Testis (tissue), 3 donors: ENCODE results near the gene MOK. TPM values are rescaled to one million over a fixed set of nuclear protein-coding genes. Genes with fewer than 3 reads are reported as not detected.
"Not testable (repeated sequence)": the region's sequence is repeated elsewhere in the genome, so short reads cannot be mapped to it uniquely, and the experiment has no call there.

Experiments used
- DNase-seq: peaks from one replicate; pipeline ENCODE4 v3.0.0-alpha.2; 2019
- H3K27ac ChIP-seq, 2 donors: fragments of 200-600 bp; sonication (generic); one replicate each; pipeline ENCODE4 v1.5.1; 2019
- H3K27me3 ChIP-seq: fragments of 200-600 bp; sonication (generic); one replicate; pipeline ENCODE4 v1.5.1; 2019
- H3K36me3 ChIP-seq: fragments of 200-600 bp; sonication (generic); one replicate; pipeline ENCODE4 v1.5.1; 2017; ENCODE audit warnings: low read depth; ENCODE audit errors: missing control alignments
- H3K4me1 ChIP-seq: fragments of 200-600 bp; sonication (generic); one replicate; pipeline ENCODE4 v1.5.1; 2019
- H3K4me3 ChIP-seq, 2 donors: fragments of 200-600 bp; sonication (generic); one replicate each; pipeline ENCODE4 v1.5.1; 2017 to 2019
- H3K9me3 ChIP-seq: fragments of 200-600 bp; sonication (generic); one replicate; pipeline ENCODE4 v1.5.1; 2017
- POLR2A ChIP-seq: fragments of 450-650 bp; IDR thresholded peaks from one replicate; pipeline ENCODE4 v1.6.1; 2017; ENCODE audit warnings: antibody characterized with exemption, mild to moderate bottlenecking, moderate library complexity
- WGBS, 2 donors: methylation state at CpG; one replicate each; pipeline ENCODE4 v1.1.5; 2018; 5-methylcytosine and 5-hydroxymethylcytosine counted together
- intact Hi-C: fragments of 100-400 bp; cut with DNase I; formaldehyde crosslinking; loops from one replicate; pipeline ENCODE4 v1.15.1; 2023; ENCODE audit warnings: low total_unique reads
- polyA plus RNA-seq: library from polyadenylated mRNA; stranded (reverse); fragments of 350-450 nt; fragmentation: Illumina TruSeq; extraction: RNeasy Lipid Tissue Mini Kit (QIAGEN cat#74804); gene quantifications from one replicate; pipeline ENCODE4 v1.2.3, GENCODE V29; 2014; ENCODE audit warnings: low read depth, low replicate concordance; ENCODE audit not compliant: insufficient read depth
- total RNA-seq, 2 donors: library from RNA; depleted of rRNA; stranded (reverse); fragments of >200 nt; gene quantifications; one replicate each; pipeline ENCODE4 v1.2.3, GENCODE V29; 2016
- TF ChIP-seq, protein P1 (sequence below), 3 experiments: fragments of 450-650 bp in 2 of 3; fragments of 200-600 bp in 1 of 3; sonication (generic) in 1 of 3; IDR thresholded peaks; one replicate each; pipeline ENCODE4 v1.5.1; 2016 to 2019; ENCODE audit warnings: antibody characterized with exemption in 3 of 3, mild to moderate bottlenecking in 2 of 3, moderate library complexity in 1 of 3

MOK gene
- total and polyA plus RNA-seq, 3 donors from 2014 or later: 157 to 188 (median 171) TPM

DNA sequence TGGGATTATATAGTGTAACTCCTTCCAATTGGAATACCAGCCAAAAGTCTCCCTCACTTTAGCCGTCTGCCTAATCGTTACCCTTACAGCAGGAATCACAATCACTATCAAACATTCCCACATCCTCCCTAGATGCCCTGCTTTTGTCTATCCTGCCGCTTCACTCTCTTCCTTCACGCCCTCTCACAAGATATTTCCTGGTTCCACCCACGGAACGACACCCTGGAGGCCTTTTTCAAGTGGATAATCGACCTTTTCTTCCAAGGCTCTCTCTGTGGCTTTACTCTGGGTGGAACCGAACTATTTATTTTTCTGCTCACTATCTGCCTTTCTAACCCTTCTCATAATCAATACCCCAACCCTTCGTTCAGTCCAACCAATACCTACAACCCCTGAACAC, 58.9 kb downstream of the MOK start:
- intact Hi-C loops: no loop called here
- TF ChIP-seq, protein P1, sequence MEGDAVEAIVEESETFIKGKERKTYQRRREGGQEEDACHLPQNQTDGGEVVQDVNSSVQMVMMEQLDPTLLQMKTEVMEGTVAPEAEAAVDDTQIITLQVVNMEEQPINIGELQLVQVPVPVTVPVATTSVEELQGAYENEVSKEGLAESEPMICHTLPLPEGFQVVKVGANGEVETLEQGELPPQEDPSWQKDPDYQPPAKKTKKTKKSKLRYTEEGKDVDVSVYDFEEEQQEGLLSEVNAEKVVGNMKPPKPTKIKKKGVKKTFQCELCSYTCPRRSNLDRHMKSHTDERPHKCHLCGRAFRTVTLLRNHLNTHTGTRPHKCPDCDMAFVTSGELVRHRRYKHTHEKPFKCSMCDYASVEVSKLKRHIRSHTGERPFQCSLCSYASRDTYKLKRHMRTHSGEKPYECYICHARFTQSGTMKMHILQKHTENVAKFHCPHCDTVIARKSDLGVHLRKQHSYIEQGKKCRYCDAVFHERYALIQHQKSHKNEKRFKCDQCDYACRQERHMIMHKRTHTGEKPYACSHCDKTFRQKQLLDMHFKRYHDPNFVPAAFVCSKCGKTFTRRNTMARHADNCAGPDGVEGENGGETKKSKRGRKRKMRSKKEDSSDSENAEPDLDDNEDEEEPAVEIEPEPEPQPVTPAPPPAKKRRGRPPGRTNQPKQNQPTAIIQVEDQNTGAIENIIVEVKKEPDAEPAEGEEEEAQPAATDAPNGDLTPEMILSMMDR (IDR thresholded peaks at IDR 0.05): no peak
- no peak for TF ChIP-seq POLR2A
- no peaks in the 10 kb centered on the region for H3K27me3 ChIP-seq
- H3K9me3 ChIP-seq: no peaks in the 10 kb centered on the region
- no peak for DNase-seq
- 71 to 79% methylated on average over 9 of the region's 9 CpGs for WGBS, 2 donors
- H3K36me3 ChIP-seq: no peaks in the 10 kb centered on the region
- no peaks in the 10 kb centered on the region for H3K4me1 ChIP-seq
- H3K4me3 ChIP-seq: no peak overlapping the region
- no peak overlapping the region for H3K27ac ChIP-seq

DNA sequence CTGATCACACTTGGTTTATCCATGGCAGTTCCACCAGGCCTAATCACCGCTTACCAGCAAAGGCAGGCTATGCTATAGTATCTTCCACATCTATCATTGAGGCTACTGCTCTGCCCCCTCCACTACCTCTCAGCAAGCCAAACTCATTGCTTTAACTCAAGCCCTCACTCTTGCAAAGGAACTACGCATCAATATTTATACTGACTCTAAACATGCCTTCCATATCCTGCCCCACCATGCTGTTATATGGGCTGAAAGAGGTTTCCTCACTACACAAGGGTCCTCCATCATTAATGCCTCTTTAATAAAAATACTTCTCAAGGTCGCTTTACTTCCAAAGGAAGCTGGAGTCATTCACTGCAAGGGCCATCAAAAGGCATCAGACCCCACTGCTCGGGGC, 61.2 kb downstream of the MOK start:
- WGBS, 2 donors: 94 to 95% methylated on average over 4 of the region's 4 CpGs
- intact Hi-C loops, H3K9me3 ChIP-seq, H3K4me1 ChIP-seq, H3K36me3 ChIP-seq, H3K27ac ChIP-seq, H3K27me3 ChIP-seq, H3K4me3 ChIP-seq, DNase-seq: not testable (repeated sequence)

DNA sequence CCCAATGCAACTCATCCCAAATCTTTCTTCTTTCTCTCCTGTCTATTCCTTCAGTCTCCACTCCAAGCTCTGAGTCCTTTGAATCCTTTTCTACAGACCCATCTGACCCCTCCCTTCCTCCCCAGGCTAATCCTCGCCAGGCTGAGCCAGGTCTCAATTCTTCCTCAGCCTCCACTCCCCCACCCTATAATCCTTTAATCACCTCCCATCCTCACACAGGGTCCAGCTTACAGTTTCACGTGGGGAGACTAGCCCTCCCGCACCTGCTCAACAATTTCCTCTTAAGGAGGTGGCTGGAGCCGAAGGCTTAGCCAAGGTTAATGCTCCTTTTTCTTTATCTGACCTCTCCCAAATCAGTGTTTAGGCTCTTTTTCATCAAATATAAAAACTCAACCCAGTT, 63.8 kb downstream of the MOK start:
- Histone ChIP-seq H3K9me3 (no peaks in the 10 kb centered on the region), H3K4me1 (no peaks in the 10 kb centered on the region), H3K27ac (no peak overlapping the region), H3K36me3 (no peaks in the 10 kb centered on the region), H3K27me3 (no peaks in the 10 kb centered on the region), H3K4me3 (no peak overlapping the region)
- 87 to 88% methylated on average over 4 of the region's 4 CpGs for WGBS, 2 donors
- DNase-seq: no peak
- intact Hi-C loops: no loop called here
- TF ChIP-seq, protein P1 (IDR thresholded peaks at IDR 0.05): no peak
- no peak for TF ChIP-seq POLR2A

DNA sequence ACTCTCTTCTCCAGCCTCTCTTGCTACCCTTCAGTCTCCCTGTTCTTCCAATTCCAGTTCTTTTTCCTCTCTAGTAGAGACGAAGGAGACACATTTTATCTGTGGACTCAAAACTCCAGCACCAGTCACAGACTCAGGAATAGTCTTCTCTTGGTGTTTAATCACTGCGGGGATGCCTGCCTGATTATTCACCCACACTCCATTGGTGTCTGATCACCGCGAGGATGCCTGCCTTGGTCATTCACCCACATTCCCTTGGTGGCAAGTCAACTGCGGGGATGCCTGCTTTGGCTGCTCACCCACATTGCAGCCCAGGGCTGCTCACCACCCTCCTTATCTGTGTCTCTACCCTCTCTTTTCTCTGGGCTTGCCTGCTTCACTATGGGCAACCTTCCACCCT, 64.5 kb downstream of the MOK start:
- DNase-seq, H3K9me3 ChIP-seq, H3K27me3 ChIP-seq, H3K36me3 ChIP-seq, intact Hi-C loops, H3K4me3 ChIP-seq, H3K4me1 ChIP-seq, H3K27ac ChIP-seq: not testable (repeated sequence)
- WGBS, 2 donors: 94 to 97% methylated on average over 5 of the region's 5 CpGs

DNA sequence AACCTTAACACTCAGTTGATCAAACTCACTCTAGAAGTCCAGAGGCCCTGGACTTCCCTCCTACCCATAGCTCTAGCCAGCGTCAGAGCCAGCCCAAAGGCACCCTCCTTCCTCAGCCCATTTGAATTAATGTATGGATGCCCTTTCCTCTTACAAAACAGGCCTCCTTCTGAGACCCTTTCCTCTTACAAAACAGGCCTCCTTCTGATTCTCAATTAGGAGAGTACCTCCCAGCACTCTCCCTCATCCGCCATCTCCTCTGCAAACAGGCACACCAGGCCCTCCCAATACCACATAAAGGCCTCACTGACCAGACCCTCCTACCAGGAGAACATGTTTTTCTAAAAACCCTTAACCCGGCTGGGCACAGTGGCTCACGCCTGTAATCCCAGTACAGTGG, 65.7 kb downstream of the MOK start:
- peaks cover 7% of the 10 kb centered on the region for H3K4me1 ChIP-seq
- no peaks in the 10 kb centered on the region for H3K27me3 ChIP-seq
- 90 to 95% methylated on average over 4 of the region's 4 CpGs for WGBS, 2 donors
- H3K27ac ChIP-seq: no peak overlapping the region
- no peaks in the 10 kb centered on the region for H3K9me3 ChIP-seq
- H3K4me3 ChIP-seq: no peak overlapping the region
- no peak for DNase-seq
- TF ChIP-seq POLR2A: no peak
- TF ChIP-seq, protein P1 (IDR thresholded peaks at IDR 0.05): no peak
- H3K36me3 ChIP-seq: no peaks in the 10 kb centered on the region
- intact Hi-C loops: loop anchor here (5.0 kb wide), 1 partner anchor 73 kb away; no protein-coding TSS in a partner anchor

DNA sequence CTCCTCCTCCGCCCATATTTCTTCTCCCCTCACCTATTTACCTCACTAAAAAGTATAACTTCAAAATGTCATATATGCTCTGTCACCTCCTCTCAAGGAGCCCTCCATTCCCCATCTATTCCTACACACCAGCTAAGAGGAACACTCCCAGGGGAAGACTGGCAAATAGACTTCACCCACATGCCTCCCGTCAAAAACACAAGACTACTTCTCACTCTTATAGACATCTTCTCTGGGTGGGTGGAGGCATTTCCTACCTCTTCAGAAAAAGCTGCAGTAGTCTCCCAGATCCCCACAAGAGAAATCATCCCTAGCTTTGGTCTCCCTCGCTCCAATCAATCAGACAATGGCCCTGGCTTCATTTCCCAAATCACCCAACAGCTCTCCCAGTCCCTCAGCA, 66.2 kb downstream of the MOK start:
- WGBS, 2 donors: 96 to 98% methylated on average over 3 of the region's 3 CpGs
- Histone ChIP-seq H3K27ac (no peak overlapping the region), H3K9me3 (no peaks in the 10 kb centered on the region), H3K4me1 (peaks cover 7% of the 10 kb centered on the region), H3K36me3 (no peaks in the 10 kb centered on the region), H3K27me3 (no peaks in the 10 kb centered on the region), H3K4me3 (no peak overlapping the region)
- TF ChIP-seq, protein P1 (IDR thresholded peaks at IDR 0.05): no peak
- DNase-seq: no peak
- intact Hi-C loops: loop anchor here (5.0 kb wide), 1 partner anchor 74 kb away; no protein-coding TSS in a partner anchor
